T-helper 22 cell (primary cell): ENCODE measurements around the gene KCNJ9.

Experiments
- DNase-seq: peaks from one replicate; pipeline ENCODE4 v3.0.0-alpha.2; 2020; ENCODE audit warnings: low read depth

The KCNJ9 gene

GRCh38 chr1:160089883-160090282, 8.5 kb downstream of the KCNJ9 start:
- no peak for DNase-seq

GRCh38 chr1:160090760-160091159, 9.4 kb downstream of the KCNJ9 start:
- no peak for DNase-seq

- DNase-seq, result no peak
Observed at GRCh38 chr1:160091666-160092223, 10.4 kb downstream of the KCNJ9 start.

- no peak for DNase-seq
Observed at GRCh38 chr1:160092366-160093068, 11.2 kb downstream of the KCNJ9 start.

GRCh38 chr1:160093069-160093395, 11.7 kb downstream of the KCNJ9 start:
- DNase-seq, result no peak

- no peak for DNase-seq
Observed at GRCh38 chr1:160093624-160094290, 12.4 kb downstream of the KCNJ9 start.

- no peak for DNase-seq
Observed at GRCh38 chr1:160094291-160094625, 12.9 kb downstream of the KCNJ9 start.

- no peak for DNase-seq
Observed at GRCh38 chr1:160094806-160095205, 13.5 kb downstream of the KCNJ9 start.

- no peak for DNase-seq
Observed at GRCh38 chr1:160095382-160096105, 14.2 kb downstream of the KCNJ9 start.

GRCh38 chr1:160096274-160097116, 15.2 kb downstream of the KCNJ9 start:
- DNase-seq, result no peak

GRCh38 chr1:160097151-160097910, 16.0 kb downstream of the KCNJ9 start:
- no peak for DNase-seq

GRCh38 chr1:160097911-160098851, 16.8 kb downstream of the KCNJ9 start, which contains the start of gene IGSF8:
Gene IGSF8 (minus strand): TSS chr1:160098619. CDS start chr1:160098472, 147 bp downstream.
- DNase-seq, result peak; percentile 90

GRCh38 chr1:160098852-160099561, 17.7 kb downstream of the KCNJ9 start:
- peak; percentile 97 for DNase-seq

GRCh38 chr1:160099716-160100375, 18.5 kb downstream of the KCNJ9 start:
- no peak for DNase-seq

- DNase-seq, result peak; percentile 57
Observed at GRCh38 chr1:160101037-160101716, 19.8 kb downstream of the KCNJ9 start.

- DNase-seq, result no peak
Observed at GRCh38 chr1:160101717-160102522, 20.6 kb downstream of the KCNJ9 start.

GRCh38 chr1:160103658-160104408, 22.5 kb downstream of the KCNJ9 start:
- DNase-seq, result no peak
